Caco-2 (cell line): Measurements from ENCODE around the gene ALX4. TPM values are rescaled to one million over a fixed set of nuclear protein-coding genes. Genes with fewer than 3 reads are reported as not detected.

ENCODE experiments used
- BruUV-seq: library from RNA; stranded (reverse); fragments of 400-500 nt; replicated peaks from 2 replicates; lab custom pipeline; 2021; lab: Mats Ljungman, UMichigan
- CTCF ChIA-PET: fragments of 300-600 bp; sonication (Branson Sonifier 250); formaldehyde crosslinking; loops from one replicate; lab custom pipeline; 2022; ENCODE audit warnings: antibody characterized with exemption; lab: Charles Lee
- POLR2A ChIA-PET: fragments of 300-600 bp; sonication (Branson Sonifier 250); formaldehyde crosslinking; loops from one replicate; lab custom pipeline; 2022; ENCODE audit warnings: antibody characterized with exemption; lab: Charles Lee
- DNase-seq, 2 experiments: peaks; one replicate each; pipeline versions ENCODE4 v3.0.0 to v3.0.0-alpha.2; 2020 to 2022
- H3K27me3 ChIP-seq: replicated peaks from 2 replicates; pipeline ENCODE4 v1.6.0; 2011; ENCODE audit warnings: low read length; ENCODE audit not compliant: control insufficient read depth, insufficient read depth
- H3K36me3 ChIP-seq: 2 replicates; pipeline ENCODE4 v1.5.1; 2011; ENCODE audit warnings: low read length; ENCODE audit not compliant: control insufficient read depth, insufficient read depth
- H3K4me1 ChIP-seq: fragments of 250-450 bp; sonication (Bioruptor Pico); 2 replicates; pipeline ENCODE4 v1.5.1; 2020; ENCODE audit warnings: mild to moderate bottlenecking
- H3K4me3 ChIP-seq: 2 replicates; pipeline ENCODE4 v1.5.1; 2011; ENCODE audit warnings: low read depth, mild to moderate bottlenecking, control low read depth, low read length
- H3K9me3 ChIP-seq: fragments of 250-450 bp; sonication (Bioruptor Pico); 2 replicates; pipeline ENCODE4 v1.5.1; 2020; ENCODE audit warnings: mild to moderate bottlenecking, moderate library complexity
- H3K27ac Mint-ChIP-seq: one replicate; pipeline ENCODE4 v1.8.0; 2022; ENCODE audit warnings: mixed read lengths; ENCODE audit not compliant: unreplicated experiment
- H3K27me3 Mint-ChIP-seq: one replicate; pipeline ENCODE4 v1.8.0; 2022; ENCODE audit warnings: mixed read lengths; ENCODE audit not compliant: insufficient read depth, unreplicated experiment
- H3K36me3 Mint-ChIP-seq: one replicate; pipeline ENCODE4 v1.8.0; 2022; ENCODE audit warnings: mild to moderate bottlenecking, mixed read lengths; ENCODE audit not compliant: insufficient read depth, unreplicated experiment
- H3K4me1 Mint-ChIP-seq: one replicate; pipeline ENCODE4 v1.8.0; 2022; ENCODE audit warnings: low read depth, mixed read lengths; ENCODE audit not compliant: unreplicated experiment
- H3K4me3 Mint-ChIP-seq: one replicate; pipeline ENCODE4 v1.8.0; 2022; ENCODE audit warnings: mild to moderate bottlenecking, moderate library complexity, mixed read lengths; ENCODE audit not compliant: unreplicated experiment
- H3K9me3 Mint-ChIP-seq: one replicate; pipeline ENCODE4 v1.8.0; 2022; ENCODE audit warnings: mixed read lengths; ENCODE audit not compliant: unreplicated experiment
- CTCF ChIP-seq, 2 experiments: fragments of 200-600 bp in 1 of 2; IDR thresholded peaks; 1 replicate in 1 of 2; 2 replicates in 1 of 2; pipeline versions ENCODE4 v1.5.1 to v1.8.0; 2011 to 2022; ENCODE audit warnings: antibody characterized with exemption in 1 of 2, control low read depth in 1 of 2, inconsistent platforms in 1 of 2, low read depth in 1 of 2, low read length in 1 of 2, mild to moderate bottlenecking in 1 of 2, moderate library complexity in 1 of 2; ENCODE audit not compliant: insufficient read depth in 1 of 2, severe bottlenecking in 1 of 2, unreplicated experiment in 1 of 2
- intact Hi-C: fragments of 100-400 bp; cut with micrococcal nuclease; formaldehyde crosslinking; loops from one replicate; pipeline ENCODE4 v1.10.0; 2022; ENCODE audit not compliant: unreplicated experiment
- total RNA-seq: library from RNA; stranded (reverse); gene quantifications from 2 replicates; pipeline ENCODE4 v1.2.3, GENCODE V29; 2022

Gene ALX4
- total RNA-seq, 1 experiment from 2014 or later = 0.05 TPM

DNA sequence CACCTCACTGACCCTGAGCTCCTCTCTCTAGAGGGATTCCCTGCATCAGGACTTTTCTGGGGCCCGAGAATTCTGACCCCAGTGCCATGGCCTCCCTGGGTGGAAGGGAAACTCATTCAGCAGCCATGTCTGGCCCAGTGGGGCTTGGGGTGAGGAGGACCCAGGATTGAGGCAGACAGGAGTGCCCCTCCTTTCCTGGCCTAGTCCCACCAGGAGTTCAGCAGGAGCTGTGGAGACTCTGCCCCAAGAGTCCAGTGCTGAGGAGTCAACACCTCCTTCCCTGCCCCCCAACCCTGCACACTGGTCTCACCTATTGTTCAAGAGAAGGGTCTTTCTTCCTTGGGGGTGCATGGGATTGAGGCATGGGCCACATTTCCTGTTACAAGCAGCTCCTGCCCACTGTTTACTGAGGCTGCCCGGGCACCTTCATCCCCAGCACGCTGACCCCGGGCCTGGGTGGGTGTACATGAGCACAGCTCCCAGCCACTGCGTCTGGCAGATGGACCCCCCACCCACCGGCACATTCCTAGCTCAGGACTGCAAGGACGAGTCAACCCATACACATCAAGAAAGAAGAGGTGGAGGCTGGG lies 33.9 kb downstream of the ALX4 start:
- no peak overlapping the region for H3K4me3 Mint-ChIP-seq
- no TSS peak for BruUV-seq
- Histone ChIP-seq H3K36me3 (no peaks in the 10 kb centered on the region), H3K27me3 (no peaks in the 10 kb centered on the region), H3K9me3 (no peaks in the 10 kb centered on the region), H3K4me3 (no peak overlapping the region), H3K4me1 (no peaks in the 10 kb centered on the region)
- H3K4me1 Mint-ChIP-seq = no peaks in the 10 kb centered on the region
- no peaks in the 10 kb centered on the region for H3K27me3 Mint-ChIP-seq
- peaks cover 5% of the 10 kb centered on the region for H3K9me3 Mint-ChIP-seq
- no peak for TF ChIP-seq CTCF (IDR thresholded peaks at IDR 0.05; ENCODE audit: insufficient read depth in 1 of 2, low read depth in 1 of 2, low read length in 1 of 2, severe bottlenecking in 1 of 2, unreplicated experiment in 1 of 2)
- POLR2A ChIA-PET = no interaction called here
- no peaks in the 10 kb centered on the region for H3K36me3 Mint-ChIP-seq
- DNase-seq = no peak
- no peak overlapping the region for H3K27ac Mint-ChIP-seq
- intact Hi-C loops = no loop called here
- CTCF ChIA-PET = no interaction called here

DNA sequence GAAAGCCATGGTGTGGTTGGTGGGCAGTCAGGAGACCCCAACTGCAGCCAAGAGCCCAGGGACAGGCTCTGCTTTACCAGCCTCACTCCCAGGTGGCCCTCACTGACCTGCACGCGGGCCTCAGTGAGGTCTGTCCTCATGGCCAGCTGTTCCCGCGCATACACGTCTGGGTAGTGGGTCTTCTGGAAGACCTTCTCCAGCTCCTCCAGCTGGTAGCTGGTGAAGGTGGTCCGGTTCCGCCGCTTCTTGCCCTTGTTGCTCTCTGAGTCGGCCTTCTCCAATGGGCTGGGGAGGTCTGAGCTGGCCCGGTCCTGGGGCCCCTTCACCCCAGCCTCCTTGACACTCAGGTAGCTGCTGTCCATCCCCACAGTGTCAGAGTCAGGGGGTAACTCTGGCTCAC lies 34.7 kb downstream of the ALX4 start:
- Histone ChIP-seq H3K4me3 (no peak overlapping the region), H3K4me1 (no peaks in the 10 kb centered on the region), H3K36me3 (no peaks in the 10 kb centered on the region), H3K27me3 (no peaks in the 10 kb centered on the region), H3K9me3 (no peaks in the 10 kb centered on the region)
- no peak for DNase-seq
- intact Hi-C loops = no loop called here
- no TSS peak for BruUV-seq
- no peaks in the 10 kb centered on the region for H3K27me3 Mint-ChIP-seq
- H3K27ac Mint-ChIP-seq = no peak overlapping the region
- no peak for TF ChIP-seq CTCF (IDR thresholded peaks at IDR 0.05; ENCODE audit: insufficient read depth in 1 of 2, low read depth in 1 of 2, low read length in 1 of 2, severe bottlenecking in 1 of 2, unreplicated experiment in 1 of 2)
- CTCF ChIA-PET = no interaction called here
- H3K4me1 Mint-ChIP-seq = no peaks in the 10 kb centered on the region
- POLR2A ChIA-PET = no interaction called here
- no peaks in the 10 kb centered on the region for H3K9me3 Mint-ChIP-seq
- H3K36me3 Mint-ChIP-seq = no peaks in the 10 kb centered on the region
- H3K4me3 Mint-ChIP-seq = no peak overlapping the region

DNA sequence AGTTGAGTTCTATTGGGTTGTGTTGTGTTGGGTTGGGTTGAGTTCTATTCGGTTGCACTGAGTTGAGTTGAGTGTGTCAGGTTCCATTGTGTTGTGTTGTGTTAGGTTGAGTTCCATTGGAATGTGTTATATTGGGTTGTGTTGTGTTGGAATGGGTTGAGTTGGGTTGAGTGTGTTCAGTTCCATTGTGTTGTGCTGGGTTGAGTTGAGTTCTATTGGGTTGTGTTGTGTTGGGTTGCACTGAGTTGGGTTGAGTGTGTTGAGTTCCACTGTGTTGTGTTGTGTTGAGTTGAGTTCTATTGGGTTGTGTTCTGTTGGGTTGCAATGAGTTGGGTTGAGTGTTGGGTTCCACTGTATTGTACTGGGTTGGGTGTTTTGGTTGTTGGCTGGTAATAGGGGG lies 35.5 kb downstream of the ALX4 start:
- Mint-ChIP-seq H3K36me3 (no peaks in the 10 kb centered on the region), H3K27me3 (no peaks in the 10 kb centered on the region), H3K27ac (no peak overlapping the region), H3K9me3 (no peaks in the 10 kb centered on the region), H3K4me1 (no peaks in the 10 kb centered on the region), H3K4me3 (no peak overlapping the region)
- intact Hi-C loops = no loop called here
- no peaks in the 10 kb centered on the region for H3K36me3 ChIP-seq
- H3K27me3 ChIP-seq = no peaks in the 10 kb centered on the region
- no peak overlapping the region for H3K4me3 ChIP-seq
- H3K9me3 ChIP-seq = no peaks in the 10 kb centered on the region
- TF ChIP-seq CTCF (IDR thresholded peaks at IDR 0.05; ENCODE audit: insufficient read depth in 1 of 2, low read depth in 1 of 2, low read length in 1 of 2, severe bottlenecking in 1 of 2, unreplicated experiment in 1 of 2) = no peak
- POLR2A ChIA-PET = no interaction called here
- CTCF ChIA-PET = no interaction called here
- no peak for DNase-seq
- no TSS peak for BruUV-seq
- H3K4me1 ChIP-seq = no peaks in the 10 kb centered on the region
